K562 (cell line): ENCODE results near the gene CRLF1. TPM values are rescaled to one million over a fixed set of nuclear protein-coding genes. Genes with fewer than 3 reads are reported as not detected.

Source experiments
- BDP1 ChIP-seq: IDR thresholded peaks from 3 replicates; pipeline ENCODE4 v1.6.1; 2011; ENCODE audit not compliant: insufficient read length, insufficient read depth
- CBX2 ChIP-seq: fragments of 200-600 bp; sonication (generic); IDR thresholded peaks from one replicate; pipeline ENCODE4 v1.6.1; 2012; ENCODE audit warnings: mild to moderate bottlenecking, low read length, inconsistent platforms; ENCODE audit not compliant: insufficient read depth, poor library complexity, severe bottlenecking
- CREB1 ChIP-seq, 2 experiments: sonication (generic) in 1 of 2; formaldehyde crosslinking in 1 of 2; IDR thresholded peaks; 2 replicates each; pipeline versions ENCODE4 v1.6.1 to v1.8.0; 2012 to 2022; ENCODE audit warnings: inconsistent platforms in 1 of 2, mild to moderate bottlenecking in 1 of 2, missing genetic modification reagents in 1 of 2, moderate library complexity in 1 of 2
- CSDE1 ChIP-seq, 2 experiments: fragments of 450-650 bp; IDR thresholded peaks; 2 replicates each; pipeline ENCODE4 v1.6.1; 2016; ENCODE audit warnings: mild to moderate bottlenecking in 1 of 2
- CXXC5 ChIP-seq: fragments of 250-450 bp; sonication (Bioruptor Pico); IDR thresholded peaks from 2 replicates; pipeline ENCODE4 v1.8.0; 2022; ENCODE audit warnings: inconsistent platforms, mild to moderate bottlenecking, moderate library complexity
- GABPA ChIP-seq: fragments of 200-800 bp; sonication (Bioruptor generic); conservative IDR thresholded peaks from 2 replicates; pipeline ENCODE4 v1.6.1; 2016; ENCODE audit warnings: low read depth, missing genetic modification characterization, missing compliant biosample characterization
- GMEB1 ChIP-seq: fragments of 250-450 bp; sonication (Bioruptor Pico); IDR thresholded peaks from 2 replicates; pipeline ENCODE4 v1.4.0; 2020; ENCODE audit warnings: mild to moderate bottlenecking
- HMGN3 ChIP-seq: IDR thresholded peaks from 2 replicates; pipeline ENCODE4 v1.6.1; 2011; ENCODE audit warnings: borderline replicate concordance, low read depth, mild to moderate bottlenecking, mixed read lengths, low read length; ENCODE audit not compliant: insufficient read length; ENCODE audit errors: extremely low read depth
- KDM5B ChIP-seq: fragments of 200-600 bp; sonication (generic); IDR thresholded peaks from 2 replicates; pipeline ENCODE4 v1.6.1; 2012; ENCODE audit warnings: low read depth, mild to moderate bottlenecking, moderate library complexity, low read length, control low read depth, inconsistent platforms; ENCODE audit not compliant: insufficient replicate concordance
- NFRKB ChIP-seq: fragments of 450-650 bp; IDR thresholded peaks from 2 replicates; pipeline ENCODE4 v1.6.1; 2016; ENCODE audit warnings: low read depth
- NR2F6 ChIP-seq: fragments of 450-650 bp; formaldehyde crosslinking; IDR thresholded peaks from 2 replicates; pipeline ENCODE4 v1.4.0; 2020; ENCODE audit warnings: mild to moderate bottlenecking
- SRSF1 ChIP-seq: fragments of 200-400 bp; formaldehyde crosslinking; IDR thresholded peaks from 2 replicates; pipeline ENCODE4 v1.6.1; 2017; ENCODE audit warnings: mild to moderate bottlenecking, low read depth, low read length, moderate library complexity
- U2AF1 ChIP-seq: fragments of 200-400 bp; formaldehyde crosslinking; optimal IDR thresholded peaks from 2 replicates; pipeline ENCODE3; 2017; ENCODE audit warnings: mild to moderate bottlenecking, low read depth, low read length, moderate library complexity
- YY1 ChIP-seq, 3 experiments: IDR thresholded peaks; 2 replicates each; pipeline ENCODE4 v1.6.1; 2011; ENCODE audit warnings: low read length in 2 of 3, mild to moderate bottlenecking in 2 of 3, moderate library complexity in 2 of 3, borderline replicate concordance in 1 of 3, control low read depth in 1 of 3, low read depth in 1 of 3; ENCODE audit not compliant: insufficient read depth in 3 of 3, insufficient replicate concordance in 2 of 3, control insufficient read depth in 1 of 3, insufficient read length in 1 of 3; ENCODE audit errors: extremely low read depth in 1 of 3
- ZC3H8 ChIP-seq: fragments of 450-650 bp; IDR thresholded peaks from 2 replicates; pipeline ENCODE4 v1.6.1; 2017
- ZNF77 ChIP-seq: fragments of 250-450 bp; sonication (Bioruptor Pico); IDR thresholded peaks from 2 replicates; pipeline ENCODE4 v1.5.0; 2020
- polyA plus RNA-seq, 8 experiments: library from polyadenylated mRNA; depleted of rRNA in 4 of 8; stranded (reverse) in 5 of 8; unstranded in 3 of 8; fragments of >200 nt; fragmentation: Nextera tagmentation in 2 of 8; fragmentation: Illumina TruSeq in 1 of 8; extraction: Ambion mirVana in 2 of 8; extraction: Trizol in 1 of 8; gene quantifications; 2 replicates each; pipeline versions ENCODE4 v1.2.1 to v1.2.3, GENCODE V29; 2011 to 2014; ENCODE audit warnings: inconsistent platforms in 1 of 8, missing spikeins in 1 of 8
- total RNA-seq, 7 experiments: library from RNA; depleted of rRNA in 6 of 7; stranded (reverse); fragments of >200 nt in 6 of 7; fragmentation: Illumina TruSeq in 2 of 7; extraction: Trizol in 2 of 7; gene quantifications; 2 replicates each; pipeline versions ENCODE4 v1.2.1 to v1.2.3, GENCODE V29; 2011 to 2021; ENCODE audit warnings: low replicate concordance in 1 of 7

Gene CRLF1
- total and polyA plus RNA-seq, 9 of the 15 experiments (the other 6 are each of a cell fraction or from before 2014, with no cell fraction given): 0.85 to 3.6 (median 1.7) TPM

GRCh38 chr19:18588611-18589379 is 17.8 kb downstream of the CRLF1 start, which contains the start of gene REX1BD (continued):
- TF ChIP-seq NFRKB (no peak), HMGN3 (peak; percentile 70), GMEB1 (peak; percentile 61; the same call in 1 of the 2 replicates), CREB1 (IDR thresholded peaks at IDR 0.05) (peak; percentile 47; the same call in 1 of the 2 replicates), CREB1 (CRISPR knock-in tag; IDR thresholded peaks at IDR 0.05) (peak; percentile 78), ZC3H8 (peak; percentile 77; the same call in 1 of the 2 replicates), SRSF1 (peak; percentile 73; the same call in 1 of the 2 replicates), CXXC5 (CRISPR knock-in tag) (peak; percentile 91), YY1 (IDR thresholded peaks at IDR 0.05; ENCODE audit: borderline replicate concordance in 1 of 3, control insufficient read depth in 1 of 3, extremely low read depth in 1 of 3, insufficient read depth in 3 of 3, insufficient read length in 1 of 3, insufficient replicate concordance in 2 of 3, low read depth in 1 of 3, low read length in 2 of 3) (peak in 2 of 3 experiments; percentile 64 to 66), GABPA (tag) (peak; percentile 66), U2AF1 (peak; percentile 100), CSDE1 (IDR thresholded peaks at IDR 0.05) (no peak), BDP1 (no peak), ZNF77 (no peak), CBX2 (no peak), NR2F6 (no peak), KDM5B (peak; percentile 53)
